ENCODE measurements around the gene FUZ.

GRCh38 chr19:49793561-49793840 is 19.6 kb downstream of the FUZ start:
- no peak for TF ChIP-seq CTCF (conservative IDR thresholded peaks at IDR 0.05 in 1 of 2, IDR thresholded peaks at IDR 0.05 in 1 of 2; ENCODE audit: low read depth in 1 of 2, low read length in 2 of 2)
- no peak for TF ChIP-seq EZH2 (IDR thresholded peaks at IDR 0.05; ENCODE audit: low read length, missing control alignments)
